ENCODE measurements around the gene SCARB1. TPM values are rescaled to one million over a fixed set of nuclear protein-coding genes. Genes with fewer than 3 reads are reported as not detected.

SCARB1 gene
- total RNA-seq, 1 donor from 2014 or later = 21.5 TPM

GRCh38 chr12:124852329-124852831 lies 11.3 kb downstream of the SCARB1 start:
- Mint-ChIP-seq H3K4me3 (ENCODE audit: low read depth) (no peak overlapping the region), H3K4me1 (ENCODE audit: low read depth) (peaks cover 19% of the 10 kb centered on the region), H3K9me3 (ENCODE audit: low read depth) (no peaks in the 10 kb centered on the region), H3K27ac (peak overlapping the region; percentile 64), H3K27me3 (peaks cover 11% of the 10 kb centered on the region), H3K36me3 (ENCODE audit: insufficient read depth) (no peaks in the 10 kb centered on the region)
- no peak for DNase-seq (ENCODE audit: low spot score, unreplicated experiment)
- no peak for TF ChIP-seq CTCF (IDR thresholded peaks at IDR 0.05; ENCODE audit: unreplicated experiment)

GRCh38 chr12:124851342-124851741 lies 12.3 kb downstream of the SCARB1 start:
- no peak for TF ChIP-seq CTCF (IDR thresholded peaks at IDR 0.05; ENCODE audit: unreplicated experiment)
- Mint-ChIP-seq H3K27me3 (peaks cover 11% of the 10 kb centered on the region), H3K4me3 (ENCODE audit: low read depth) (no peak overlapping the region), H3K36me3 (ENCODE audit: insufficient read depth) (no peaks in the 10 kb centered on the region), H3K4me1 (ENCODE audit: low read depth) (peaks cover 18% of the 10 kb centered on the region), H3K9me3 (ENCODE audit: low read depth) (no peaks in the 10 kb centered on the region), H3K27ac (no peak overlapping the region)
- no peak for DNase-seq (ENCODE audit: low spot score, unreplicated experiment)

- Mint-ChIP-seq H3K4me1 (ENCODE audit: low read depth) (peaks cover 16% of the 10 kb centered on the region), H3K27me3 (peaks cover 5% of the 10 kb centered on the region), H3K4me3 (ENCODE audit: low read depth) (no peak overlapping the region), H3K27ac (no peak overlapping the region), H3K36me3 (ENCODE audit: insufficient read depth) (no peaks in the 10 kb centered on the region), H3K9me3 (ENCODE audit: low read depth) (no peaks in the 10 kb centered on the region)
- no peak for DNase-seq (ENCODE audit: low spot score, unreplicated experiment)
- TF ChIP-seq CTCF (IDR thresholded peaks at IDR 0.05; ENCODE audit: unreplicated experiment) = no peak
Measured at GRCh38 chr12:124849382-124849781, 14.3 kb downstream of the SCARB1 start.

GRCh38 chr12:124848621-124849380 lies 14.9 kb downstream of the SCARB1 start:
- peaks cover 11% of the 10 kb centered on the region for H3K4me1 Mint-ChIP-seq (ENCODE audit: low read depth)
- H3K9me3 Mint-ChIP-seq (ENCODE audit: low read depth) = no peaks in the 10 kb centered on the region
- no peak for DNase-seq (ENCODE audit: low spot score, unreplicated experiment)
- H3K4me3 Mint-ChIP-seq (ENCODE audit: low read depth) = no peak overlapping the region
- no peaks in the 10 kb centered on the region for H3K36me3 Mint-ChIP-seq (ENCODE audit: insufficient read depth)
- peaks cover under 1% of the 10 kb centered on the region for H3K27me3 Mint-ChIP-seq
- TF ChIP-seq CTCF (IDR thresholded peaks at IDR 0.05; ENCODE audit: unreplicated experiment) = no peak
- no peak overlapping the region for H3K27ac Mint-ChIP-seq

- DNase-seq (ENCODE audit: low spot score, unreplicated experiment) = no peak
- no peak for TF ChIP-seq CTCF (IDR thresholded peaks at IDR 0.05; ENCODE audit: unreplicated experiment)
- Mint-ChIP-seq H3K27me3 (no peaks in the 10 kb centered on the region), H3K4me3 (ENCODE audit: low read depth) (no peak overlapping the region), H3K27ac (no peak overlapping the region), H3K9me3 (ENCODE audit: low read depth) (no peaks in the 10 kb centered on the region), H3K4me1 (ENCODE audit: low read depth) (peaks cover 10% of the 10 kb centered on the region), H3K36me3 (ENCODE audit: insufficient read depth) (no peaks in the 10 kb centered on the region)
Measured at GRCh38 chr12:124847113-124848074, 16.3 kb downstream of the SCARB1 start.

Measured in progenitor cell of endocrine pancreas (in vitro differentiated cells).